Activated naive CD8-positive, alpha-beta T cell (primary cell): ENCODE measurements around the gene USP51.
"Not testable (repeated sequence)": the region's sequence is repeated elsewhere in the genome, so short reads cannot be mapped to it uniquely, and the experiment has no call there.

Source experiments
- H3K27ac Mint-ChIP-seq: one replicate; pipeline ENCODE4 v1.8.0; 2021; ENCODE audit warnings: mixed read lengths
- H3K27me3 Mint-ChIP-seq: one replicate; pipeline ENCODE4 v1.8.0; 2021; ENCODE audit warnings: mixed read lengths
- H3K36me3 Mint-ChIP-seq: one replicate; pipeline ENCODE4 v1.8.0; 2021; ENCODE audit warnings: mixed read lengths
- H3K4me1 Mint-ChIP-seq: one replicate; pipeline ENCODE4 v1.8.0; 2021; ENCODE audit warnings: low read depth, mixed read lengths
- H3K4me3 Mint-ChIP-seq: one replicate; pipeline ENCODE4 v1.8.0; 2021; ENCODE audit warnings: mild to moderate bottlenecking, mixed read lengths
- H3K9me3 Mint-ChIP-seq: one replicate; pipeline ENCODE4 v1.8.0; 2021; ENCODE audit warnings: low read depth, mixed read lengths

Gene USP51

DNA sequence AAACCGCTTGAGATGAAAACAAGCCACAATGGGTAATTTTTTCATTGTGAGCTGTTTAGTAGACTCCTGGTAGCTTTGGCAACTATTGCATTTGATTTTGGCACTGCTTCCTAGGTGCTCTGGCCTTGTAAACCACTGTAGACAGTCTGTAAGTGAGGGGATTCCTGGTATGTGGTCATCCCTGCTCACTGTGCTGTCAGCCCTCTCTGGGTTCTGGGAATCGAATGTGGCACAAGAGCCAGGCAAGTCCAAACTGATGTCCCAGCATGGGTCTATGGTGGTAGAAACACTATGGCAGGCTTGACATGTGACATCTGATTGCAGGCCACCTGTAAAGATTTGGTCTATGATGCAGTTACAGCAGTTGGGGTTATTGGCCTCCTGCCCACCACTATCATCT is 2.5 kb downstream of the USP51 start:
- H3K9me3 Mint-ChIP-seq: no peaks in the 10 kb centered on the region
- H3K27me3 Mint-ChIP-seq: no peaks in the 10 kb centered on the region
- peaks cover 12% of the 10 kb centered on the region for H3K4me1 Mint-ChIP-seq
- H3K4me3 Mint-ChIP-seq: no peak overlapping the region
- H3K36me3 Mint-ChIP-seq: no peaks in the 10 kb centered on the region
- H3K27ac Mint-ChIP-seq: no peak overlapping the region

DNA sequence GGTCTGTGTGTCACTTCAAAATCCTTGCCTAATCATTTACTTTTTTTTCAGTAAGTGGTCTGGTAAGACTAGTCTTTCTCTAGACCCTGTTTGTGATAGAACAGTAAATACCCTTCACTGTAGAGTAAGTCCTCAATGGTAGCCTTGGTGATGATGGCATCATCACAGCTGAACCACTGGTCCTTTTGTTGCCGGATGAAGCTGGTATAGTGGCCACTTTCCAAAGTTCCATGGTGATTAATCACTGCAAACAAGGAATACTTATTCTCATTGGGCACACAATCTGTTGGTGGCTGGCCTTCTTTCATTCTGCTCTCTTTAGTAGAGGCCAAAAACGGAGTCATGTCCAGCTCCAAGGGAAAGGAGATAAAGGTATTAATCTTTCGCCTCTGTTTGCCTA is 2.9 kb downstream of the USP51 start:
- Mint-ChIP-seq H3K4me3 (no peak overlapping the region), H3K27ac (no peak overlapping the region), H3K27me3 (no peaks in the 10 kb centered on the region), H3K4me1 (peaks cover 12% of the 10 kb centered on the region), H3K36me3 (no peaks in the 10 kb centered on the region), H3K9me3 (no peaks in the 10 kb centered on the region)

DNA sequence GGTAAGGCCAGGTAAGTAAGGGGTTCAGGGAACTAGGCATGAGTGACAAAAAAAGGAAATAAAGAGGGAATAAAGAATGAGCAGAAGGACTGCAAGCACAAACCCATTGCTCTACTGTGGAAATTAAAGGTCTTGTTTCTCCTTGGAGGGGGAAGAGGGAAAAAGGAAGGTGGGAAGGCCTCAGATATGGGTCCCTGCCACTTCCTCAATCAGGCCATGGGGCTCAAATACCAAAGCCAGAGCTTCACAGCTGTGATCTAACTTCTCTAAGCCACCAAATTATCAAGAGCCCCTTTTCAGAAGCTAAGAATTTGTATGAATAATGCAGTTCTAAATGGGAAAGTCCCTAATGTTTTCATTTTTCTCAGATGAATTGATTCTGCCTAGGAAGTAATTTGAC is 4.7 kb downstream of the USP51 start:
- H3K27ac Mint-ChIP-seq: no peak overlapping the region

DNA sequence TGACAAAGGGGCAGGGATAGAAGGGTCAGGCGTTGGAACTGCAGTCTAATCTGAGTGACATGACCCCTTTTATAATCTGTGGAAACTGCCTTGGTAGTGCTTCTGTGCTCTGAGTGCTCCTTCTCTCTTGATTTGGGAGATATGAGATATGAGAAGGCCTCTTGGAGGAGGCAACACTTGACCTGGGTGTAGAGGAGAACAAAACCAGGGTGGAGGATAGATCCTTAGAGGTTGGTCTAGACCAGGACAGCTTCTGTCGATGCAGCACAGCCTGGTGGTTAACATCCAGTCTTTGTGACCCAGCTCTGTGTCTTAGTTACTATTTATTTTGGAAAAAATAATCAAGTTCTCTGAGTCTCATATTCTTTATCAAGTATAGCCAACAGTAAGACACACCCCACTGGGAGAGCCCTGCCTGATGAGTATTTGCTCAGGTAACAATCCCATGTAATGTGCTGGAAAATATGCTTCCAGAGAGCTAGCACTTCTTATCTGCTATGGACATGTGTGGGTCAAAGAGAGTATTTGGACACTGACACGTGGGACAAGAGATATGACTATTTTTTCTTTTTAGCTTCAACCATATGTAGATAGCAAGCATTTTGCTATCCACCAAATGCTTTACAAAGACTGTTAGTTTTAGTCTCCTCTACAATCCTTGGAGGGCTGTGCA is 9.1 kb downstream of the USP51 start:
- Mint-ChIP-seq H3K4me3 (no peak overlapping the region), H3K27ac (no peak overlapping the region), H3K9me3 (no peaks in the 10 kb centered on the region), H3K36me3 (no peaks in the 10 kb centered on the region), H3K4me1 (no peaks in the 10 kb centered on the region), H3K27me3 (no peaks in the 10 kb centered on the region)

More for the DNA sequence above, 4.7 kb downstream of the USP51 start:
- Mint-ChIP-seq H3K4me3 (no peak overlapping the region), H3K4me1 (peaks cover 8% of the 10 kb centered on the region), H3K36me3 (no peaks in the 10 kb centered on the region), H3K9me3 (no peaks in the 10 kb centered on the region), H3K27me3 (no peaks in the 10 kb centered on the region)

DNA sequence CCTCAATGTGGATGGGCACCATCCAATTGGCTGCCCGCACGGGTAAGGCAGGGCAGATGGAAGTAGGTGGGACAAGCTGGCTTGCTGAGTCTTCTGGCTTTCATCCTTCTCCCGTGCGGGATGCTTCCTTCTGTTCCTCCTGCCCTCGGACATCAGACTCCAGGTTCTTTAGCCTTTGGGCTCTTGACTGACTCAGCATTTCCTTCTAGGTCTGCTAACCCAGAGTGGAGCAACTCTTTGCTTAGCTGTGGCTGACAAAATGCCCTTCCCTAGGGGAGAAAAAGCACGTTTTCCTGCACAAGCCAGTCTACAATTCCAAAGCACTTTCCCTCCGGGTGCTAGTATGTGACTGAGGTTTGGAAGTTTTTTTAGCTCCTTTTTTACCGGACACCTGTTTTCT is 9.7 kb downstream of the USP51 start:
- not testable (repeated sequence) for H3K9me3 Mint-ChIP-seq, H3K27ac Mint-ChIP-seq, H3K36me3 Mint-ChIP-seq, H3K4me3 Mint-ChIP-seq, H3K27me3 Mint-ChIP-seq, H3K4me1 Mint-ChIP-seq

DNA sequence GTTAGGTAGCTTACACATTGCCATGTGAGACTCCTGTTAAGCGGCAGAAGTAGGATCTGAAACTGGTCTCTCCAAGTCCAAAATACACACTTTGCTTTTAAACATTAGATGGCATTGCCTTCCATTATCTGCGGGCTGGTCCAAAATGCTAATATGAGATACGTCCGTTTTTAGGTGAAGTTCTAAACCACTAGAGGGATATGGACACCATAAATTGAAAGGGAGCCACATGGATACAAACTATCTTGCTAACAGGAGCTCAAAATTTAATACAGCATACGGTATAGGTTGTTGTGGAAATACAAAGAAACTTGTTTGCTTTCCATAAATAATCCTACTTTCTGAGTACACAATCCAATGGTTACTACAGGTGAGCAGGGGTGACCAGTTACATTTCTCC is 23.9 kb downstream of the USP51 start:
- H3K27ac Mint-ChIP-seq: not testable (repeated sequence)

DNA sequence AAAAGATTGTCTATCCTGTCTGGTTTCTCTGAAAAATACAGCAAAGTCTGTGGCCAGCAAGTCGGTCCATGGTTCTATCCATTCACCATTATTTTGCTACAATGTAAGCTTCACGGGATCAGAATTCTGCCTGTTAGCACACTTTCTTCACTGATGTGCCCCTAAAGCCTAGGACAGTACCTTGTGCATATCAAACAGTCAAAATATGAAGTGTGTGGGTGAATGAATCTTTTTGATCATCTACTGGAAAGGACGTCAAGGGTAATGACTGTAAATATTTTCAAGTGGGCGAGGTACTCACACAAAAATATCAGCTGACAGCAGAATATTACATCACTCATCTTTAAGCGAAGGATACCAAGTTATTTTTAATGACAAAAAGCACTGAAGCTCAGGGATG is 24.5 kb downstream of the USP51 start:
- H3K9me3 Mint-ChIP-seq, H3K27me3 Mint-ChIP-seq, H3K36me3 Mint-ChIP-seq, H3K27ac Mint-ChIP-seq, H3K4me1 Mint-ChIP-seq, H3K4me3 Mint-ChIP-seq: not testable (repeated sequence)

More for the DNA sequence above, 23.9 kb downstream of the USP51 start:
- not testable (repeated sequence) for H3K27me3 Mint-ChIP-seq, H3K36me3 Mint-ChIP-seq, H3K4me1 Mint-ChIP-seq, H3K9me3 Mint-ChIP-seq, H3K4me3 Mint-ChIP-seq

DNA sequence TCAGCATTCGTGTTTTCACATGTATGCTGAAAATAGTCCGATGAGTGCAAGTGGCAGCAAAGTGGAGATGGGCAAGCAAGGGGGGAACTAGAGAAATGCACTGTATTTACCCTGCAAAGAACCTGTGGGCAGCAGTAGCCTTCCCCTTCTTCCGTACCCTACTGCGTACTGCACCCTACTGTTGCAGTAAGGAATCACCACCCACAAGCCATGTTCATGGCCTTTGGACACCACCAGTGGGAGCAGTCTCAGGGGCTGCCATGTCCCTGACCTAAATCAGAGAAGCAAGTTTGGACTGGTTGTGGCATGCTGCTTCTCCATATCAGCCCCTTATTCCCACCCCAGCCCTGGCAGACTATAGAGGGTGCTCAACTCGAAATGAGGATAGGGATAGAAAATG is 25.6 kb downstream of the USP51 start:
- H3K4me3 Mint-ChIP-seq, H3K36me3 Mint-ChIP-seq, H3K27me3 Mint-ChIP-seq, H3K27ac Mint-ChIP-seq, H3K9me3 Mint-ChIP-seq, H3K4me1 Mint-ChIP-seq: not testable (repeated sequence)

DNA sequence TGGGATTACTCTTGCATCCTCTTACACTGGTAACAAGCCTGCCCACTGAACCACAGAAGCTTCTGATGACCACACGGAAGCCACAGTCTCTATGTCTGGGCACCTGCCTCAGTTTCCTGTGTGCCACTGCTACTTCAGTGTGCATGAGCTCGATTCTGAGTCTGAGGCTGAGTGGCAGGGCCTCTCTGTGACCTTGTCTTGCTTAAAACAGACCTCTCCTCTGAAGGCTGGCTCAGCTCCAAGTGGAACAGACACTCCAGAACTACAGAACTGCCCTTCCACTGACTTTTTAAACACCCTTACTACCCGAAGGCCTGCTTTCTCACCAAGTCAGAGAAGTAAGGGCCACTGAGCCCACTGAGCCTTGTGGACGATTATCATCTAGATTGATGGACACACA is 29.7 kb downstream of the USP51 start:
- not testable (repeated sequence) for H3K4me3 Mint-ChIP-seq, H3K36me3 Mint-ChIP-seq, H3K27me3 Mint-ChIP-seq, H3K4me1 Mint-ChIP-seq, H3K9me3 Mint-ChIP-seq, H3K27ac Mint-ChIP-seq

DNA sequence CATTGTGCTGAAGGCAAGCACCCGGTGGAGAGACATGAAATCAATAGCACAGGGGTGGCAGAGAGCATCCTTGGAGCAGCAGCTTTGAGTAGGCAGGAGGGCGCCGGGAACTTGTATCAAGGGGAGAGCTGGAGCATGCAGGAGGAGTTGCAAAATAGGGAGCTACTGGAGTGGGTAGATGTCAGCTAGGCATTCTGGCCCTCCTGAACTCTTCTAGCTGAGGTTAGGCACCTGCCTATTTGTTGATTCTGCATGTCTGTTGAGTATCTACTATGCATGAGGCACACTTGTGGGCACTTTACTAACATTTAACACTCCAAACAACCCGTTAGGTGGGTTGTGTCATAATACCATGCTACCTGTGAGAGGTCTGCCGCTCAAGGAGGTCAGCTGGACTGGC is 30.2 kb downstream of the USP51 start:
- H3K36me3 Mint-ChIP-seq, H3K27ac Mint-ChIP-seq, H3K4me1 Mint-ChIP-seq, H3K4me3 Mint-ChIP-seq, H3K9me3 Mint-ChIP-seq, H3K27me3 Mint-ChIP-seq: not testable (repeated sequence)

DNA sequence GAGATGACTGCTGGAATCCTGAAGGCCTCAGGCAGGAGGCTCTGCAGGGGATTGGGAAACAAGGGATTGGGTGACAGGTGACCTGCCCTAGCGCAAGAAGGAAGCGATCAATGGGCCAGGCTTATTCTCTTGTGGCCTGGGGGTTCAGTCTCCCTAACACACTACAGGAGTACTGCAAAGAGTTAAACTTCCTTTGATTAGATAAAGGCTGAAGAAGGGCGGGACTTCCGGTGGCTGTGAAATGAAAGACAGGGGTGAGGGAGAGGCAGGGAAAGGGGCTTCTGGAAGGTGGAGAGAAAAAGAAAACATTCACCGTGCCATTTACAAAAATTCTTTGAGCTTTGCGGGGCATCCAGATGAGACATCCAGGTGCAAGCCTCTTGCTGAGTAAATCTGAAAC is 33.9 kb downstream of the USP51 start:
- not testable (repeated sequence) for H3K27ac Mint-ChIP-seq, H3K27me3 Mint-ChIP-seq, H3K9me3 Mint-ChIP-seq, H3K36me3 Mint-ChIP-seq, H3K4me3 Mint-ChIP-seq
- H3K4me1 Mint-ChIP-seq: peaks cover 11% of the 10 kb centered on the region

DNA sequence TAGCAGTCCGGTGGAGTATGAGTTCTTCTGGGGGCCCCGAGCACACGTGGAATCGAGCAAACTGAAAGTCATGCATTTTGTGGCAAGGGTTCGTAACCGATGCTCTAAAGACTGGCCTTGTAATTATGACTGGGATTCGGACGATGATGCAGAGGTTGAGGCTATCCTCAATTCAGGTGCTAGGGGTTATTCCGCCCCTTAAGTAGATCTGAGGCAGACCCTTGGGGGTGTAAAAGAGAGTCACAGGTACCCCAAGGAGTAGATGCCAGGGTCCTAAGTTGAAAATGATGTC is 36.9 kb downstream of the USP51 start:
- H3K4me1 Mint-ChIP-seq: peaks cover 14% of the 10 kb centered on the region
- peak overlapping the region; percentile 96 for H3K4me3 Mint-ChIP-seq
- H3K9me3 Mint-ChIP-seq: no peaks in the 10 kb centered on the region
- no peaks in the 10 kb centered on the region for H3K27me3 Mint-ChIP-seq
- H3K27ac Mint-ChIP-seq: peak overlapping the region; percentile 90
- no peaks in the 10 kb centered on the region for H3K36me3 Mint-ChIP-seq

DNA sequence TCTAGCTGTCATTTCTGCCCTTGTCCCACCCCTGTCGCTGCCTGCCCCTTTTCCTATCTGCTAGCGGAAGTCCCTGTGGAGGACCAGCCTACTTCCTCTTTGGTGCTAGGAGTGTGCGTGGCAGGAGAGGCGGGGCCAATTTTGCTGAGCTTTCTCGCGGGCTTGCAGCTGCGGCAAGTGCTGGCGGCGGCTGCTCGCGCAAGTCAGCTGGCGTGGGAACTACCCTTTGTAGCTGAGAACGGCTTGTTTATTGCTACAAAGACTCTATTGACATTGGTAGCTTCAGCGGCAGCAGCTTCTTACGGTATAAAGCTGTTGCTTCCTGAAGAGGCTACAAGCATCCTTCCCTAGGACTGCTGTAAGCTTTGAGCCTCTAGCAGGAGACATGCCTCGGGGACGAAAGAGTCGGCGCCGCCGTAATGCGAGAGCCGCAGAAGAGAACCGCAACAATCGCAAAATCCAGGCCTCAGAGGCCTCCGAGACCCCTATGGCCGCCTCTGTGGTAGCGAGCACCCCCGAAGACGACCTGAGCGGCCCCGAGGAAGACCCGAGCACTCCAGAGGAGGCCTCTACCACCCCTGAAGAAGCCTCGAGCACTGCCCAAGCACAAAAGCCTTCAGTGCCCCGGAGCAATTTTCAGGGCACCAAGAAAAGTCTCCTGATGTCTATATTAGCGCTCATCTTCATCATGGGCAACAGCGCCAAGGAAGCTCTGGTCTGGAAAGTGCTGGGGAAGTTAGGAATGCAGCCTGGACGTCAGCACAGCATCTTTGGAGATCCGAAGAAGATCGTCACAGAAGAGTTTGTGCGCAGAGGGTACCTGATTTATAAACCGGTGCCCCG is 37.4 kb downstream of the USP51 start, which contains the start of gene MAGEH1:
MAGEH1 (plus strand) TSS at position 138 of the 843 bp plus-strand sequence; CDS start at position 386, 248 bp downstream.
- peaks cover 14% of the 10 kb centered on the region for H3K4me1 Mint-ChIP-seq
- no peaks in the 10 kb centered on the region for H3K9me3 Mint-ChIP-seq
- no peaks in the 10 kb centered on the region for H3K27me3 Mint-ChIP-seq
- peak within 1 kb of the TSS; percentile 90 for H3K27ac Mint-ChIP-seq
- peak within 1 kb of the TSS; percentile 96 for H3K4me3 Mint-ChIP-seq
- no peaks in the 10 kb centered on the region for H3K36me3 Mint-ChIP-seq

DNA sequence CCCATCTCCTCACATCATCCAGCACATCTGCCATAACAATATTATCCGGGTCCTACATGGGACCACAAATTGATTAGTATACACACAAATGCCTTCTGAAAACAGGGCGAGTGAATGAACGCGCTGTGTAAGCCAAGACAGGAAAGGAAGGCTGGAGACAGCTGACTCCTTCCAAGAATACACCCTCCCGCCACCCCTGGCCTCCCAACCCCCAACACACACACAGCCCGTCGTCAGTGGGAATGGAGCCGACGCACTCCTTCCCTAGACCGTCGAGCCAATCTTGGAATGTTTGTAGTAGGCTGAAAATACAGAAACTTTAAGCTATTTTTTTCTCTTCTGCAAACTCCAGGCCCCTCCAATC is 38.0 kb downstream of the USP51 start:
- peaks cover 14% of the 10 kb centered on the region for H3K4me1 Mint-ChIP-seq
- no peaks in the 10 kb centered on the region for H3K27me3 Mint-ChIP-seq
- peak overlapping the region; percentile 90 for H3K27ac Mint-ChIP-seq
- H3K4me3 Mint-ChIP-seq: peak overlapping the region; percentile 96
- no peaks in the 10 kb centered on the region for H3K36me3 Mint-ChIP-seq
- H3K9me3 Mint-ChIP-seq: no peaks in the 10 kb centered on the region

DNA sequence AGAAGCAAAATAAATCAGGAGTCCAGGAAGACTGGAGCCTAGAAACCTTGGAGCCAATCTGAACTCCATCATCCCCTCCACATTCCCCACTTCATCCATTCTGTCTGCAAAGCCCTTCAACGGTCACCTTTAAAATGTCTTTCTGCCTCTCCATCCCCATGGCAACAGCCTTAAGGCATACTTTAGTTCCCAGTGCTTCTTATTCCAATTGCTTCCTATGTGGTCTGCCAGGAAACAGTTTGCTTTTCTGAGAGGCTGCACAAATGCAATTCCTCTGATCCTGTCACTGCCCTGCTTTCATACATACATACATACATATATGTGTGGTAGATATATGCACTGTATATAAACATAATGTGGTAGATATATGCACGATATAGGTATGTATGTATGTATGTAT is 38.5 kb downstream of the USP51 start:
- H3K4me3 Mint-ChIP-seq: peak overlapping the region; percentile 96
- no peaks in the 10 kb centered on the region for H3K9me3 Mint-ChIP-seq
- peak overlapping the region; percentile 90 for H3K27ac Mint-ChIP-seq
- no peaks in the 10 kb centered on the region for H3K36me3 Mint-ChIP-seq
- H3K4me1 Mint-ChIP-seq: peaks cover 14% of the 10 kb centered on the region
- H3K27me3 Mint-ChIP-seq: no peaks in the 10 kb centered on the region

DNA sequence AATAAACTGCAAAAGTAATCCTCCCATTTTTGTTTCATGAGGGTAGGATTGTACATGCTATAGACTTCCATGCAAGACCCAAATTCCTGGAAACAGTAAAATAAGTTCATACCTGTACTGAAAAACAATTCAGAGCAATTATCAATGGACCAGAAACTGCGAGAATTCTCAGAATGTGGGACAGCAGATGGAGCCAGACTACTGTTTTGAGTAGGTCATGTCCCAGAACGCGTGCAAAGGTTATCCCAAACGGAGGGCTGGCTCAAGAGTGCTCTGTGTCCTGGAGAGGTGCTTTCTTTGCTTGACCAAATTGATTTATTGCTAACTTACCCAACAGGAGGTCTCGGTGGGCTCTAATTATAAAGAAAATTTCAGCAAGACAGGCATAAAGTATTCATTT is 39.4 kb downstream of the USP51 start:
- peak overlapping the region; percentile 58 for H3K27ac Mint-ChIP-seq
- H3K4me1 Mint-ChIP-seq: peaks cover 14% of the 10 kb centered on the region
- H3K4me3 Mint-ChIP-seq: peak overlapping the region; percentile 10

More for the DNA sequence above, 39.4 kb downstream of the USP51 start:
- Mint-ChIP-seq H3K27me3 (no peaks in the 10 kb centered on the region), H3K36me3 (no peaks in the 10 kb centered on the region), H3K9me3 (no peaks in the 10 kb centered on the region)
